ENCODE data around the gene SYCE1.

- TF ChIP-seq POLR2A (IDR thresholded peaks at IDR 0.05; ENCODE audit: low read depth, low read length): no peak
- no peak for TF ChIP-seq TAF1 (IDR thresholded peaks at IDR 0.05; ENCODE audit: borderline replicate concordance, low read depth, low read length)
Measured at GRCh38 chr10:133530506-133530905, 34.9 kb downstream of the SYCE1 start.
